H1 (cell line): ENCODE results near the gene CREBZF. TPM values are rescaled to one million over a fixed set of nuclear protein-coding genes. Genes with fewer than 3 reads are reported as not detected.

Source experiments
- CTCF ChIA-PET: fragments of 300-600 bp; sonication (Branson Sonifier 250); formaldehyde crosslinking; loops from one replicate; lab custom pipeline; 2021; ENCODE audit not compliant: partially characterized antibody; lab: Charles Lee
- POLR2A ChIA-PET: fragments of 300-600 bp; sonication (Branson Sonifier 250); formaldehyde crosslinking; loops from one replicate; lab custom pipeline; 2021; ENCODE audit warnings: inconsistent platforms; ENCODE audit not compliant: partially characterized antibody; lab: Charles Lee
- DNase-seq, 2 experiments: peaks; one replicate each; pipeline versions ENCODE4 v3.0.0 to v3.0.0-alpha.2; 2010 to 2022; ENCODE audit warnings: low spot score in 2 of 2, low read depth in 1 of 2, mixed read lengths in 1 of 2
- FAIRE-seq: peaks from 2 replicates; lab custom pipeline; 2011; peaks lifted over from hg19 to GRCh38; lab: Jason Lieb, UNC
- H2AFZ ChIP-seq: 2 replicates; pipeline ENCODE4 v1.8.1; 2012; ENCODE audit warnings: low read length, inconsistent platforms
- H2AK5ac ChIP-seq: 2 replicates; pipeline ENCODE4 v1.6.1; 2013; ENCODE audit warnings: low read depth, low read length
- H2BK120ac ChIP-seq: replicated peaks from 2 replicates; pipeline ENCODE3; 2013; ENCODE audit warnings: low read depth, low read length, inconsistent platforms
- H2BK12ac ChIP-seq: 2 replicates; pipeline ENCODE4 v1.6.1; 2013; ENCODE audit warnings: low read depth, low read length
- H2BK15ac ChIP-seq: 2 replicates; pipeline ENCODE4 v1.6.1; 2013; ENCODE audit warnings: low read length
- H2BK20ac ChIP-seq: 2 replicates; pipeline ENCODE4 v1.6.1; 2013; ENCODE audit warnings: low read length
- H2BK5ac ChIP-seq: 2 replicates; pipeline ENCODE4 v1.6.1; 2013; ENCODE audit warnings: low read depth, low read length
- H3K14ac ChIP-seq: 2 replicates; pipeline ENCODE4 v1.6.1; 2013; ENCODE audit warnings: inconsistent platforms; ENCODE audit not compliant: insufficient read length
- H3K18ac ChIP-seq: 2 replicates; pipeline ENCODE4 v1.6.1; 2013; ENCODE audit warnings: low read length; ENCODE audit errors: extremely low read depth
- H3K23ac ChIP-seq: 2 replicates; pipeline ENCODE4 v1.6.1; 2013; ENCODE audit warnings: inconsistent platforms; ENCODE audit not compliant: insufficient read length
- H3K23me2 ChIP-seq: 2 replicates; pipeline ENCODE4 v1.6.1; 2013; ENCODE audit warnings: low read depth, low read length
- H3K27ac ChIP-seq: 2 replicates; pipeline ENCODE4 v1.6.1; 2011; ENCODE audit warnings: low read depth, low read length, inconsistent platforms
- H3K27me3 ChIP-seq, 4 experiments: replicated peaks in 1 of 4; 1 replicate in 1 of 4; 2 replicates in 3 of 4; pipeline versions ENCODE4 v1.6.1 to v1.8.1; 2011 to 2013; ENCODE audit warnings: low read length in 3 of 4, mild to moderate bottlenecking in 3 of 4, inconsistent platforms in 2 of 4, mixed read lengths in 2 of 4, moderate library complexity in 1 of 4; ENCODE audit not compliant: control insufficient read depth in 3 of 4, insufficient read depth in 3 of 4; ENCODE audit errors: extremely low read depth in 1 of 4
- H3K36me3 ChIP-seq, 4 experiments: 2 replicates each; pipeline versions ENCODE4 v1.6.1 to v1.8.1; 2011 to 2013; ENCODE audit warnings: mild to moderate bottlenecking in 4 of 4, low read length in 3 of 4, moderate library complexity in 2 of 4, control low read depth in 1 of 4, inconsistent platforms in 1 of 4; ENCODE audit not compliant: insufficient read depth in 4 of 4, control insufficient read depth in 2 of 4
- H3K4ac ChIP-seq: replicated peaks from 2 replicates; pipeline ENCODE3; 2013; ENCODE audit warnings: low read length, low read depth, mixed read lengths, inconsistent platforms; ENCODE audit not compliant: insufficient read length
- H3K4me1 ChIP-seq, 4 experiments: replicated peaks in 1 of 4; 1 replicate in 1 of 4; 2 replicates in 3 of 4; pipeline versions ENCODE4 v1.6.1 to v1.8.1; 2011 to 2013; ENCODE audit warnings: low read length in 3 of 4, inconsistent platforms in 2 of 4, mixed read lengths in 1 of 4; ENCODE audit not compliant: insufficient read depth in 4 of 4, control insufficient read depth in 3 of 4
- H3K4me2 ChIP-seq, 2 experiments: 2 replicates each; pipeline versions ENCODE4 v1.6.1 to v1.8.1; 2011 to 2013; ENCODE audit warnings: low read depth in 2 of 2, low read length in 2 of 2, control low read depth in 1 of 2, inconsistent platforms in 1 of 2, mild to moderate bottlenecking in 1 of 2; ENCODE audit not compliant: insufficient read depth in 1 of 2
- H3K4me3 ChIP-seq, 4 experiments: fragments of 200-600, 300-600 bp in 1 of 4; sonication (generic), shearing (Covaris generic), sonication (Bioruptor Twin) in 1 of 4; 2 replicates each; pipeline versions ENCODE4 v1.5.1 to v1.8.1; 2011 to 2016; ENCODE audit warnings: low read length in 4 of 4, low read depth in 3 of 4, control low read depth in 2 of 4, inconsistent platforms in 2 of 4, mild to moderate bottlenecking in 2 of 4, mixed read lengths in 1 of 4, moderate library complexity in 1 of 4; ENCODE audit not compliant: insufficient read depth in 2 of 4; ENCODE audit errors: extremely low read depth in 1 of 4
- H3K56ac ChIP-seq: replicated peaks from 2 replicates; pipeline ENCODE3; 2013; ENCODE audit warnings: low read depth, mild to moderate bottlenecking, mixed read lengths, low read length, inconsistent platforms; ENCODE audit not compliant: insufficient read length
- H3K79me1 ChIP-seq: 2 replicates; pipeline ENCODE4 v1.6.1; 2013; ENCODE audit warnings: low read depth, low read length, control low read depth
- H3K79me2 ChIP-seq, 2 experiments: 2 replicates each; pipeline versions ENCODE4 v1.6.1 to v1.8.1; 2012 to 2013; ENCODE audit warnings: low read length in 2 of 2, mild to moderate bottlenecking in 2 of 2, inconsistent platforms in 1 of 2; ENCODE audit not compliant: insufficient read depth in 2 of 2, control insufficient read depth in 1 of 2
- H3K9ac ChIP-seq, 4 experiments: replicated peaks in 1 of 4; 1 replicate in 1 of 4; 2 replicates in 3 of 4; pipeline versions ENCODE4 v1.6.1 to v1.8.1; 2011 to 2013; ENCODE audit warnings: low read depth in 3 of 4, low read length in 3 of 4, control low read depth in 2 of 4, mild to moderate bottlenecking in 2 of 4, moderate library complexity in 2 of 4, inconsistent platforms in 1 of 4; ENCODE audit errors: extremely low read depth in 1 of 4
- H3K9me3 ChIP-seq, 2 experiments: 2 replicates each; pipeline versions ENCODE4 v1.6.1 to v1.8.1; 2012 to 2013; ENCODE audit warnings: mild to moderate bottlenecking in 2 of 2, moderate library complexity in 2 of 2, control low read depth in 1 of 2, inconsistent platforms in 1 of 2, low read depth in 1 of 2, low read length in 1 of 2, mixed read lengths in 1 of 2; ENCODE audit not compliant: insufficient read depth in 2 of 2
- H4K20me1 ChIP-seq, 2 experiments: replicated peaks in 1 of 2; 2 replicates each; pipeline versions ENCODE3 to v1.8.1; 2011 to 2013; ENCODE audit warnings: inconsistent platforms in 2 of 2, low read length in 2 of 2, mild to moderate bottlenecking in 1 of 2; ENCODE audit not compliant: insufficient read depth in 2 of 2, control insufficient read depth in 1 of 2
- H4K5ac ChIP-seq: 2 replicates; pipeline ENCODE4 v1.6.1; 2013; ENCODE audit warnings: low read length, low read depth, mixed read lengths, inconsistent platforms; ENCODE audit not compliant: insufficient read length
- H4K8ac ChIP-seq: 2 replicates; pipeline ENCODE4 v1.8.0; 2013; ENCODE audit warnings: mild to moderate bottlenecking, moderate library complexity, low read length, inconsistent platforms; ENCODE audit not compliant: insufficient read depth; ENCODE audit errors: extremely low read depth
- H4K91ac ChIP-seq: replicated peaks from 2 replicates; pipeline ENCODE3; 2013; ENCODE audit warnings: low read length, mixed read lengths, inconsistent platforms; ENCODE audit not compliant: insufficient read length
- CHD2 ChIP-seq: IDR thresholded peaks from 2 replicates; pipeline ENCODE4 v1.6.1; 2012; ENCODE audit warnings: low read length, improper control_type of control experiment
- KDM1A ChIP-seq: fragments of 200-600, 300-600 bp; sonication (generic); IDR thresholded peaks from 2 replicates; pipeline ENCODE4 v1.7.1; 2016; ENCODE audit warnings: mild to moderate bottlenecking, low read length, borderline replicate concordance
- KDM4A ChIP-seq: IDR thresholded peaks from one replicate; pipeline ENCODE4 v1.7.1; 2012; ENCODE audit warnings: low read depth, mild to moderate bottlenecking, moderate library complexity, low read length, inconsistent platforms; ENCODE audit not compliant: severe bottlenecking
- RBBP5 ChIP-seq: IDR thresholded peaks from 2 replicates; pipeline ENCODE4 v1.7.1; 2012; ENCODE audit warnings: low read depth, mild to moderate bottlenecking, inconsistent platforms, low read length, moderate library complexity, borderline replicate concordance
- SAP30 ChIP-seq: fragments of 300-600 bp; sonication (generic); IDR thresholded peaks from 2 replicates; pipeline ENCODE4 v1.7.1; 2012; ENCODE audit warnings: low read length, moderate library complexity, mild to moderate bottlenecking, inconsistent platforms; ENCODE audit not compliant: insufficient read depth, insufficient replicate concordance
- SIN3A ChIP-seq, 2 experiments: IDR thresholded peaks in 1 of 2; conservative IDR thresholded peaks in 1 of 2; 2 replicates each; pipeline ENCODE4 v1.6.1; 2011 to 2012; ENCODE audit warnings: low read length in 2 of 2, improper control_type of control experiment in 1 of 2, low read depth in 1 of 2, mild to moderate bottlenecking in 1 of 2
- SIX5 ChIP-seq: IDR thresholded peaks from 2 replicates; pipeline ENCODE4 v1.6.1; 2011; ENCODE audit warnings: mild to moderate bottlenecking, low read depth, low read length
- TEAD4 ChIP-seq: IDR thresholded peaks from 2 replicates; pipeline ENCODE4 v1.6.1; 2012; ENCODE audit warnings: low read depth, low read length, inconsistent platforms, mixed read lengths
- USF2 ChIP-seq: IDR thresholded peaks from 2 replicates; pipeline ENCODE4 v1.6.1; 2011; ENCODE audit warnings: low read length, improper control_type of control experiment
- WGBS, 2 experiments: shearing (Covaris generic) in 1 of 2; methylation state at CpG; one replicate each; pipeline versions ENCODE4 v1.1.6 to v1.1.7; 2013 to 2015; ENCODE audit warnings: low lambda C conversion rate in 2 of 2, mixed read lengths in 2 of 2, inconsistent platforms in 1 of 2, low coverage in 1 of 2, missing lambda C conversion rate in 1 of 2; ENCODE audit not compliant: insufficient replicate concordance in 2 of 2, insufficient coverage in 1 of 2, insufficient read length in 1 of 2; ENCODE audit errors: extremely low coverage in 1 of 2, missing lambda C conversion rate in 1 of 2; 5-methylcytosine and 5-hydroxymethylcytosine counted together
- polyA plus RNA-seq, 7 experiments: library from polyadenylated mRNA; depleted of rRNA in 3 of 7; stranded (reverse) in 5 of 7; unstranded in 2 of 7; fragments of >200 nt in 5 of 7; fragments of 200-250 nt in 2 of 7; gene quantifications; 1 replicate in 5 of 7; 2 replicates in 1 of 7; 4 replicates in 1 of 7; pipeline versions ENCODE4 v1.2.1 to v1.2.3, GENCODE V29; 2011 to 2013; ENCODE audit warnings: missing spikeins in 2 of 7, mixed read lengths in 2 of 7
- total RNA-seq: library from RNA; stranded (reverse); fragmentation: NEBNext Ultra II Directional; extraction: Animal tissue kit (Norgen Biotek cat#: 25700); gene quantifications from 2 replicates; pipeline ENCODE4 v1.2.1, GENCODE V29; 2021

The CREBZF gene
- total and polyA plus RNA-seq, 2 of the 8 experiments (the other 6 are each of a cell fraction or from before 2014, with no cell fraction given) = 15.4 to 44.9 TPM

GRCh38 chr11:85663753-85664614 is 945 bp downstream of the CREBZF start:
- Histone ChIP-seq H4K91ac (no peak overlapping the region), H2AFZ (no peak overlapping the region), H3K4ac (no peak overlapping the region), H4K8ac (peak overlapping the region; percentile 99), H4K20me1 (peaks cover 15 to 20% of the 10 kb centered on the region in 2 experiments), H3K36me3 (peaks cover 0 to 36% (median 9%) of the 10 kb centered on the region in 4 experiments; a peak in 4 of 8 replicates), H2BK5ac (peak overlapping the region; percentile 78), H3K27me3 (no peaks in the 10 kb centered on the region), H3K23ac (no peak overlapping the region), H3K27ac (peak overlapping the region; percentile 90), H2BK120ac (no peak overlapping the region), H2BK15ac (no peak overlapping the region), H3K56ac (peak overlapping the region; percentile 87), H4K5ac (peak overlapping the region; percentile 71), H3K9me3 (no peaks in the 10 kb centered on the region), H3K23me2 (peaks cover 3% of the 10 kb centered on the region; the same call in 1 of the 2 replicates), H2BK20ac (no peak overlapping the region), H3K4me1 (peaks cover 0 to 3% (median 0%) of the 10 kb centered on the region in 4 experiments; a peak in 3 of 7 replicates), H2BK12ac (no peak overlapping the region), H3K79me1 (no peaks in the 10 kb centered on the region), H3K9ac (peak overlapping the region; percentile 95 to 97 (median 96)), H2AK5ac (no peak overlapping the region), H3K4me2 (peak overlapping the region; percentile 74 to 97), H3K14ac (no peak overlapping the region), H3K79me2 (peaks cover 21 to 59% of the 10 kb centered on the region in 2 experiments), H3K18ac (peak overlapping the region; percentile 49), H3K4me3 (peak overlapping the region; percentile 81 to 98 (median 92))
- WGBS, 2 experiments = 1% methylated on average over 72 of the region's 73 CpGs; no CpG with 5 or more reads in 1 of the 2 experiments
- ChIA-PET POLR2A (interaction anchor here (0.9 to 9.9 kb wide), 13 partner anchors 7 to 631 kb away, joined by 3 to 105 read pairs (median 5); partner anchors contain the start of genes CCDC83, DLG2, TMEM126A and TMEM126B), CTCF (interaction anchor here (0.6 to 3.2 kb wide), 7 partner anchors 10 to 191 kb away, joined by 3 to 6 read pairs (median 4); partner anchors contain the start of gene CCDC83)
- peak in 1 of 2 experiments; percentile 78 for DNase-seq
- no peak for FAIRE-seq
- TF ChIP-seq USF2 (no peak), SIN3A (conservative IDR thresholded peaks at IDR 0.05 in 1 of 2, IDR thresholded peaks at IDR 0.05 in 1 of 2; ENCODE audit: low read depth in 1 of 2, low read length in 2 of 2) (0 out of 4 replicates have a peak, but pooled peaks of 1 of the 2 experiments have one; percentile 45), TEAD4 (no peak), RBBP5 (peak; percentile 42; the same call in 1 of the 2 replicates), SAP30 (peak; percentile 62), CHD2 (no peak), SIX5 (no peak), KDM4A (no peak), KDM1A (no peak)
